ENCODE results near the gene ACOXL.

ACOXL gene

GRCh38 chr2:110759411-110759810 is 27.0 kb downstream of the ACOXL start:
- DNase-seq = no peak

GRCh38 chr2:110764931-110765330 is 32.6 kb downstream of the ACOXL start:
- no peak for DNase-seq

GRCh38 chr2:110766291-110766690 is 33.9 kb downstream of the ACOXL start:
- peak; percentile 8 to 32 for DNase-seq

- DNase-seq = no peak
Observed at GRCh38 chr2:110768591-110768990, 36.2 kb downstream of the ACOXL start.

GRCh38 chr2:110770404-110770958 is 38.1 kb downstream of the ACOXL start:
- no peak for DNase-seq

GRCh38 chr2:110770959-110771431 is 38.6 kb downstream of the ACOXL start:
- no peak for DNase-seq

- DNase-seq = no peak
Observed at GRCh38 chr2:110771547-110772382, 39.4 kb downstream of the ACOXL start.

GRCh38 chr2:110772383-110772755 is 40.0 kb downstream of the ACOXL start:
- DNase-seq = no peak

GRCh38 chr2:110773401-110773921 is 41.1 kb downstream of the ACOXL start:
- no peak for DNase-seq

- DNase-seq = no peak
Observed at GRCh38 chr2:110774701-110775100, 42.3 kb downstream of the ACOXL start.

- DNase-seq = no peak
Observed at GRCh38 chr2:110777531-110778311, 45.3 kb downstream of the ACOXL start.

- DNase-seq = no peak
Observed at GRCh38 chr2:110780461-110780860, 48.1 kb downstream of the ACOXL start.

- no peak for DNase-seq
Observed at GRCh38 chr2:110783196-110783873, 51.0 kb downstream of the ACOXL start.

- no peak for DNase-seq
Observed at GRCh38 chr2:110784047-110784631, 51.8 kb downstream of the ACOXL start.

GRCh38 chr2:110785439-110785838 is 53.1 kb downstream of the ACOXL start:
- no peak for DNase-seq

- DNase-seq = no peak
Observed at GRCh38 chr2:110788976-110789375, 56.6 kb downstream of the ACOXL start.

- DNase-seq = no peak
Observed at GRCh38 chr2:110789706-110790105, 57.3 kb downstream of the ACOXL start.

GRCh38 chr2:110790907-110791306 is 58.5 kb downstream of the ACOXL start:
- DNase-seq = no peak

GRCh38 chr2:110791435-110791834 is 59.1 kb downstream of the ACOXL start:
- DNase-seq = no peak

- DNase-seq = no peak
Observed at GRCh38 chr2:110793034-110793433, 60.7 kb downstream of the ACOXL start.

GRCh38 chr2:110794390-110794789 is 62.0 kb downstream of the ACOXL start:
- DNase-seq = no peak

GRCh38 chr2:110794951-110795350 is 62.6 kb downstream of the ACOXL start:
- DNase-seq = no peak

Data from inflammatory macrophage (primary cell).